GM19372 (cell line): ENCODE measurements around the gene RNH1.

Experiments used
- ATAC-seq: cut with Tn5 transposase; IDR thresholded peaks from one replicate; pipeline ENCODE4 v1.9.1; 2021; ENCODE audit warnings: mild to moderate bottlenecking, low read depth, moderate library complexity; ENCODE audit not compliant: unreplicated experiment

Gene RNH1

GRCh38 chr11:445765-446588 is 61.1 kb downstream of the RNH1 start:
- no peak for ATAC-seq
